WTC11 (cell line): ENCODE data around the gene STAG1. TPM values are rescaled to one million over a fixed set of nuclear protein-coding genes. Genes with fewer than 3 reads are reported as not detected.

Experiments used
- ATAC-seq: fragments of 200-7000 bp; cut with Tn5 transposase; 2 replicates; pipeline ENCODE4 v1.10.0; 2021; ENCODE audit warnings: mild to moderate bottlenecking, moderate library complexity
- CTCF ChIA-PET: fragments of 300-600 bp; sonication (Branson Sonifier 250); formaldehyde crosslinking; loops from one replicate; lab custom pipeline; 2021; ENCODE audit warnings: antibody characterized with exemption; lab: Charles Lee
- POLR2A ChIA-PET: fragments of 350-600 bp; sonication (Branson Sonifier 250); formaldehyde crosslinking; loops from one replicate; lab custom pipeline; 2021; ENCODE audit warnings: antibody characterized with exemption; lab: Charles Lee
- DNase-seq: peaks from one replicate; pipeline ENCODE4 v3.0.0; 2021; ENCODE audit warnings: low spot score
- H3K27ac Mint-ChIP-seq: 2 replicates; pipeline ENCODE4 v1.8.0; 2021; ENCODE audit warnings: mixed read lengths
- H3K27me3 Mint-ChIP-seq: 2 replicates; pipeline ENCODE4 v1.8.0; 2021; ENCODE audit warnings: low read depth, mild to moderate bottlenecking, moderate library complexity, mixed read lengths
- H3K36me3 Mint-ChIP-seq: 2 replicates; pipeline ENCODE4 v1.8.0; 2021; ENCODE audit warnings: mixed read lengths
- H3K4me1 Mint-ChIP-seq: 2 replicates; pipeline ENCODE4 v1.8.0; 2022; ENCODE audit warnings: mixed read lengths
- H3K4me3 Mint-ChIP-seq: 2 replicates; pipeline ENCODE4 v1.8.0; 2021; ENCODE audit warnings: mild to moderate bottlenecking, moderate library complexity, mixed read lengths
- H3K9me3 Mint-ChIP-seq: 2 replicates; pipeline ENCODE4 v1.8.0; 2021; ENCODE audit warnings: mixed read lengths
- ATF6 ChIP-seq: sonication (generic); formaldehyde crosslinking; IDR thresholded peaks from 2 replicates; pipeline ENCODE4 v1.8.1; 2023; ENCODE audit warnings: mild to moderate bottlenecking, missing genetic modification reagents
- EMX1 ChIP-seq: fragments of 250-450 bp; sonication (Bioruptor Pico); IDR thresholded peaks from 2 replicates; pipeline ENCODE4 v1.8.0; 2021; ENCODE audit warnings: mild to moderate bottlenecking
- FOXJ3 ChIP-seq: sonication (generic); formaldehyde crosslinking; IDR thresholded peaks from 2 replicates; pipeline ENCODE4 v1.9.0; 2021; ENCODE audit warnings: missing genetic modification reagents, mild to moderate bottlenecking, borderline replicate concordance
- GABPB1 ChIP-seq: sonication (generic); formaldehyde crosslinking; IDR thresholded peaks from 2 replicates; pipeline ENCODE4 v1.8.1; 2023; ENCODE audit warnings: mild to moderate bottlenecking, missing genetic modification reagents
- JAZF1 ChIP-seq: fragments of 250-450 bp; sonication (Bioruptor Pico); IDR thresholded peaks from 2 replicates; pipeline ENCODE4 v1.9.0; 2021; ENCODE audit warnings: moderate library complexity, mild to moderate bottlenecking, inconsistent platforms
- JUN ChIP-seq: sonication (generic); formaldehyde crosslinking; IDR thresholded peaks from 2 replicates; pipeline ENCODE4 v1.8.0; 2023; ENCODE audit warnings: mild to moderate bottlenecking, missing genetic modification reagents
- NFATC4 ChIP-seq: fragments of 250-450 bp; sonication (Bioruptor Pico); IDR thresholded peaks from 2 replicates; pipeline ENCODE4 v1.9.0; 2021; ENCODE audit warnings: mild to moderate bottlenecking
- SOX15 ChIP-seq: fragments of 250-450 bp; sonication (Bioruptor Pico); IDR thresholded peaks from 2 replicates; pipeline ENCODE4 v1.9.0; 2021; ENCODE audit warnings: mild to moderate bottlenecking
- SP1 ChIP-seq: sonication (generic); formaldehyde crosslinking; conservative IDR thresholded peaks from 2 replicates; pipeline ENCODE4 v1.8.1; 2022; ENCODE audit warnings: missing genetic modification reagents
- STAT6 ChIP-seq: sonication (generic); formaldehyde crosslinking; conservative IDR thresholded peaks from 2 replicates; pipeline ENCODE4 v1.8.1; 2023; ENCODE audit warnings: mild to moderate bottlenecking, low read depth, missing genetic modification reagents, moderate library complexity
- USF2 ChIP-seq: sonication (generic); formaldehyde crosslinking; IDR thresholded peaks from 2 replicates; pipeline ENCODE4 v1.8.1; 2023; ENCODE audit warnings: mild to moderate bottlenecking, missing genetic modification reagents, moderate library complexity
- ZNF232 ChIP-seq: sonication (generic); formaldehyde crosslinking; IDR thresholded peaks from 2 replicates; pipeline ENCODE4 v1.8.0; 2022; ENCODE audit warnings: mild to moderate bottlenecking, missing genetic modification reagents
- ZNF671 ChIP-seq: fragments of 250-450 bp; sonication (Bioruptor Pico); IDR thresholded peaks from 2 replicates; pipeline ENCODE4 v1.8.0; 2021; ENCODE audit warnings: mild to moderate bottlenecking
- total RNA-seq: library from RNA; stranded (reverse); gene quantifications from 3 replicates; pipeline ENCODE4 v1.2.3, GENCODE V29; 2021
- TF ChIP-seq, protein P1 (sequence below): sonication (generic); formaldehyde crosslinking; IDR thresholded peaks from 2 replicates; pipeline ENCODE4 v1.8.1; 2022; ENCODE audit warnings: low read depth, missing genetic modification reagents, borderline replicate concordance
- TF ChIP-seq, protein P2 (sequence below): sonication (generic); formaldehyde crosslinking; IDR thresholded peaks from 2 replicates; pipeline ENCODE4 v1.8.0; 2023; ENCODE audit warnings: mild to moderate bottlenecking, missing genetic modification reagents
- TF ChIP-seq, protein P3 (sequence below): sonication (generic); formaldehyde crosslinking; IDR thresholded peaks from 2 replicates; pipeline ENCODE4 v1.8.0; 2023; ENCODE audit warnings: missing genetic modification reagents, mild to moderate bottlenecking, borderline replicate concordance
- TF ChIP-seq, protein P4 (sequence below): sonication (generic); formaldehyde crosslinking; IDR thresholded peaks from 2 replicates; pipeline ENCODE4 v1.8.1; 2023; ENCODE audit warnings: mild to moderate bottlenecking, missing genetic modification reagents, moderate library complexity
- TF ChIP-seq, protein P5 (sequence below): fragments of 250-450 bp; sonication (Bioruptor Pico); IDR thresholded peaks from 2 replicates; pipeline ENCODE4 v2.1.2; 2022; ENCODE audit warnings: mild to moderate bottlenecking, moderate library complexity

Gene STAG1
- total RNA-seq, 1 experiment from 2014 or later, result 20.7 TPM

GRCh38 chr3:136326316-136326715 lies 425.9 kb downstream of the STAG1 start:
- H3K36me3 Mint-ChIP-seq, result peaks cover 70% of the 10 kb centered on the region

GRCh38 chr3:136311968-136312367 lies 440.2 kb downstream of the STAG1 start:
- H3K4me1 Mint-ChIP-seq, result no peaks in the 10 kb centered on the region
- no peak overlapping the region for H3K27ac Mint-ChIP-seq
- POLR2A ChIA-PET, result no interaction called here
- ATAC-seq, result no peak
- no peaks in the 10 kb centered on the region for H3K27me3 Mint-ChIP-seq
- H3K4me3 Mint-ChIP-seq, result no peak overlapping the region
- H3K36me3 Mint-ChIP-seq, result peaks cover 30% of the 10 kb centered on the region
- DNase-seq, result no peak
- CTCF ChIA-PET, result no interaction called here
- no peaks in the 10 kb centered on the region for H3K9me3 Mint-ChIP-seq
- TF ChIP-seq ATF6 (CRISPR knock-in tag), result no peak
- TF ChIP-seq, protein P1, sequence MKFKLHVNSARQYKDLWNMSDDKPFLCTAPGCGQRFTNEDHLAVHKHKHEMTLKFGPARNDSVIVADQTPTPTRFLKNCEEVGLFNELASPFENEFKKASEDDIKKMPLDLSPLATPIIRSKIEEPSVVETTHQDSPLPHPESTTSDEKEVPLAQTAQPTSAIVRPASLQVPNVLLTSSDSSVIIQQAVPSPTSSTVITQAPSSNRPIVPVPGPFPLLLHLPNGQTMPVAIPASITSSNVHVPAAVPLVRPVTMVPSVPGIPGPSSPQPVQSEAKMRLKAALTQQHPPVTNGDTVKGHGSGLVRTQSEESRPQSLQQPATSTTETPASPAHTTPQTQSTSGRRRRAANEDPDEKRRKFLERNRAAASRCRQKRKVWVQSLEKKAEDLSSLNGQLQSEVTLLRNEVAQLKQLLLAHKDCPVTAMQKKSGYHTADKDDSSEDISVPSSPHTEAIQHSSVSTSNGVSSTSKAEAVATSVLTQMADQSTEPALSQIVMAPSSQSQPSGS (CRISPR knock-in tag), result no peak
- TF ChIP-seq ZNF232 (CRISPR knock-in tag), result no peak
- TF ChIP-seq USF2, result no peak
- no peak for TF ChIP-seq SP1 (CRISPR knock-in tag)
- TF ChIP-seq, protein P2, sequence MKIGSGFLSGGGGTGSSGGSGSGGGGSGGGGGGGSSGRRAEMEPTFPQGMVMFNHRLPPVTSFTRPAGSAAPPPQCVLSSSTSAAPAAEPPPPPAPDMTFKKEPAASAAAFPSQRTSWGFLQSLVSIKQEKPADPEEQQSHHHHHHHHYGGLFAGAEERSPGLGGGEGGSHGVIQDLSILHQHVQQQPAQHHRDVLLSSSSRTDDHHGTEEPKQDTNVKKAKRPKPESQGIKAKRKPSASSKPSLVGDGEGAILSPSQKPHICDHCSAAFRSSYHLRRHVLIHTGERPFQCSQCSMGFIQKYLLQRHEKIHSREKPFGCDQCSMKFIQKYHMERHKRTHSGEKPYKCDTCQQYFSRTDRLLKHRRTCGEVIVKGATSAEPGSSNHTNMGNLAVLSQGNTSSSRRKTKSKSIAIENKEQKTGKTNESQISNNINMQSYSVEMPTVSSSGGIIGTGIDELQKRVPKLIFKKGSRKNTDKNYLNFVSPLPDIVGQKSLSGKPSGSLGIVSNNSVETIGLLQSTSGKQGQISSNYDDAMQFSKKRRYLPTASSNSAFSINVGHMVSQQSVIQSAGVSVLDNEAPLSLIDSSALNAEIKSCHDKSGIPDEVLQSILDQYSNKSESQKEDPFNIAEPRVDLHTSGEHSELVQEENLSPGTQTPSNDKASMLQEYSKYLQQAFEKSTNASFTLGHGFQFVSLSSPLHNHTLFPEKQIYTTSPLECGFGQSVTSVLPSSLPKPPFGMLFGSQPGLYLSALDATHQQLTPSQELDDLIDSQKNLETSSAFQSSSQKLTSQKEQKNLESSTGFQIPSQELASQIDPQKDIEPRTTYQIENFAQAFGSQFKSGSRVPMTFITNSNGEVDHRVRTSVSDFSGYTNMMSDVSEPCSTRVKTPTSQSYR (CRISPR knock-in tag), result no peak
- TF ChIP-seq, protein P3, sequence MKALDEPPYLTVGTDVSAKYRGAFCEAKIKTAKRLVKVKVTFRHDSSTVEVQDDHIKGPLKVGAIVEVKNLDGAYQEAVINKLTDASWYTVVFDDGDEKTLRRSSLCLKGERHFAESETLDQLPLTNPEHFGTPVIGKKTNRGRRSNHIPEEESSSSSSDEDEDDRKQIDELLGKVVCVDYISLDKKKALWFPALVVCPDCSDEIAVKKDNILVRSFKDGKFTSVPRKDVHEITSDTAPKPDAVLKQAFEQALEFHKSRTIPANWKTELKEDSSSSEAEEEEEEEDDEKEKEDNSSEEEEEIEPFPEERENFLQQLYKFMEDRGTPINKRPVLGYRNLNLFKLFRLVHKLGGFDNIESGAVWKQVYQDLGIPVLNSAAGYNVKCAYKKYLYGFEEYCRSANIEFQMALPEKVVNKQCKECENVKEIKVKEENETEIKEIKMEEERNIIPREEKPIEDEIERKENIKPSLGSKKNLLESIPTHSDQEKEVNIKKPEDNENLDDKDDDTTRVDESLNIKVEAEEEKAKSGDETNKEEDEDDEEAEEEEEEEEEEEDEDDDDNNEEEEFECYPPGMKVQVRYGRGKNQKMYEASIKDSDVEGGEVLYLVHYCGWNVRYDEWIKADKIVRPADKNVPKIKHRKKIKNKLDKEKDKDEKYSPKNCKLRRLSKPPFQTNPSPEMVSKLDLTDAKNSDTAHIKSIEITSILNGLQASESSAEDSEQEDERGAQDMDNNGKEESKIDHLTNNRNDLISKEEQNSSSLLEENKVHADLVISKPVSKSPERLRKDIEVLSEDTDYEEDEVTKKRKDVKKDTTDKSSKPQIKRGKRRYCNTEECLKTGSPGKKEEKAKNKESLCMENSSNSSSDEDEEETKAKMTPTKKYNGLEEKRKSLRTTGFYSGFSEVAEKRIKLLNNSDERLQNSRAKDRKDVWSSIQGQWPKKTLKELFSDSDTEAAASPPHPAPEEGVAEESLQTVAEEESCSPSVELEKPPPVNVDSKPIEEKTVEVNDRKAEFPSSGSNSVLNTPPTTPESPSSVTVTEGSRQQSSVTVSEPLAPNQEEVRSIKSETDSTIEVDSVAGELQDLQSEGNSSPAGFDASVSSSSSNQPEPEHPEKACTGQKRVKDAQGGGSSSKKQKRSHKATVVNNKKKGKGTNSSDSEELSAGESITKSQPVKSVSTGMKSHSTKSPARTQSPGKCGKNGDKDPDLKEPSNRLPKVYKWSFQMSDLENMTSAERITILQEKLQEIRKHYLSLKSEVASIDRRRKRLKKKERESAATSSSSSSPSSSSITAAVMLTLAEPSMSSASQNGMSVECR (CRISPR knock-in tag), result no peak
- TF ChIP-seq, protein P4, sequence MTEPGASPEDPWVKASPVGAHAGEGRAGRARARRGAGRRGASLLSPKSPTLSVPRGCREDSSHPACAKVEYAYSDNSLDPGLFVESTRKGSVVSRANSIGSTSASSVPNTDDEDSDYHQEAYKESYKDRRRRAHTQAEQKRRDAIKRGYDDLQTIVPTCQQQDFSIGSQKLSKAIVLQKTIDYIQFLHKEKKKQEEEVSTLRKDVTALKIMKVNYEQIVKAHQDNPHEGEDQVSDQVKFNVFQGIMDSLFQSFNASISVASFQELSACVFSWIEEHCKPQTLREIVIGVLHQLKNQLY, result no peak
- TF ChIP-seq GABPB1 (CRISPR knock-in tag), result no peak
- no peak for TF ChIP-seq EMX1
- TF ChIP-seq FOXJ3 (CRISPR knock-in tag), result no peak

More at GRCh38 chr3:136326316-136326715, 425.9 kb downstream of the STAG1 start:
- H3K9me3 Mint-ChIP-seq, result peaks cover 21% of the 10 kb centered on the region
- H3K27ac Mint-ChIP-seq, result no peak overlapping the region
- no peaks in the 10 kb centered on the region for H3K4me1 Mint-ChIP-seq
- H3K4me3 Mint-ChIP-seq, result no peak overlapping the region
- no peaks in the 10 kb centered on the region; the same call in 1 of the 2 replicates for H3K27me3 Mint-ChIP-seq
- DNase-seq, result no peak
- ATAC-seq, result no peak
- POLR2A ChIA-PET, result no interaction called here
- CTCF ChIA-PET, result no interaction called here
- TF ChIP-seq JAZF1 (CRISPR knock-in tag) (no peak), ZNF671 (CRISPR knock-in tag) (no peak), JUN (CRISPR knock-in tag) (no peak), SOX15 (CRISPR knock-in tag) (no peak), NFATC4 (CRISPR knock-in tag) (no peak), STAT6 (CRISPR knock-in tag) (no peak)
- TF ChIP-seq, protein P5, sequence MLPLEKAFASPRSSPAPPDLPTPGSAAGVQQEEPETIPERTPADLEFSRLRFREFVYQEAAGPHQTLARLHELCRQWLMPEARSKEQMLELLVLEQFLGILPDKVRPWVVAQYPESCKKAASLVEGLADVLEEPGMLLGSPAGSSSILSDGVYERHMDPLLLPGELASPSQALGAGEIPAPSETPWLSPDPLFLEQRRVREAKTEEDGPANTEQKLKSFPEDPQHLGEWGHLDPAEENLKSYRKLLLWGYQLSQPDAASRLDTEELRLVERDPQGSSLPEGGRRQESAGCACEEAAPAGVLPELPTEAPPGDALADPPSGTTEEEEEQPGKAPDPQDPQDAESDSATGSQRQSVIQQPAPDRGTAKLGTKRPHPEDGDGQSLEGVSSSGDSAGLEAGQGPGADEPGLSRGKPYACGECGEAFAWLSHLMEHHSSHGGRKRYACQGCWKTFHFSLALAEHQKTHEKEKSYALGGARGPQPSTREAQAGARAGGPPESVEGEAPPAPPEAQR (CRISPR knock-in tag), result no peak
